ENCODE results near the gene GFAP.

DNA sequence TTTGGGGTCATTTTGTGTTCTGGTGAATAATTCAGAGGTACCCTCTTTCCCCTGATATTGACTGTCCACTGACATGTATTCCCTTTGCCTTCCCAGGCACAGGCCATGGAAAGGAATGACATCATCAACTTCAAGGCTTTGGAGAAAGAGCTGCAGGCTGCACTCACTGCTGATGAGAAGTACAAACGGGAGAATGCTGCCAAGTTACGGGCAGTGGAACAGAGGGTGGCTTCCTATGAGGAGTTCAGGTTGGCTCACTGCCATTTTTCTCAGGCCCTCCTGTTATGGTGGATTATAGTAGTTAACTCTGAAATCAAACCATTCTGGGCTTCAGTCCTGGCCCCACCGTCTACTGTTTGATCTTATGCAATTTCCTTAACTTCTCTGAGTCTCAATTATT, 14.4 kb downstream of the GFAP start:
- no peak for TF ChIP-seq RAD21 (IDR thresholded peaks at IDR 0.05; ENCODE audit: low read length)
- no peak for TF ChIP-seq CHD2 (IDR thresholded peaks at IDR 0.05; ENCODE audit: low read length, partially characterized antibody)
- TF ChIP-seq GATA2 (CRISPR knock-in tag; IDR thresholded peaks at IDR 0.05), result no peak

All from SK-N-SH (cell line).